K562 (cell line): ENCODE results near the gene MAP1LC3B. TPM values are rescaled to one million over a fixed set of nuclear protein-coding genes. Genes with fewer than 3 reads are reported as not detected.
A peak's percentile ranks its signal among the peaks of the same experiment; 100 is the strongest.

Source experiments
- CBFA2T2 ChIP-seq: fragments of 450-650 bp; conservative IDR thresholded peaks from 2 replicates; pipeline ENCODE4 v1.6.1; 2017; ENCODE audit warnings: mild to moderate bottlenecking
- DNMT1 ChIP-seq: fragments of 450-650 bp; IDR thresholded peaks from 2 replicates; pipeline ENCODE4 v1.6.1; 2016; ENCODE audit warnings: antibody characterized with exemption, mild to moderate bottlenecking
- EP300 ChIP-seq: IDR thresholded peaks from 2 replicates; pipeline ENCODE4 v1.6.1; 2012; ENCODE audit warnings: low read length, improper control_type of control experiment
- FOXA3 ChIP-seq, 2 experiments: fragments of 450-650 bp in 1 of 2; sonication (generic) in 1 of 2; formaldehyde crosslinking; IDR thresholded peaks in 1 of 2; conservative IDR thresholded peaks in 1 of 2; 2 replicates each; pipeline versions ENCODE4 v1.4.0 to v1.8.0; 2020 to 2022; ENCODE audit warnings: mild to moderate bottlenecking in 2 of 2, missing genetic modification reagents in 1 of 2
- FOXK2 ChIP-seq, 2 experiments: fragments of 450-650 bp; IDR thresholded peaks in 1 of 2; conservative IDR thresholded peaks in 1 of 2; 2 replicates each; pipeline ENCODE4 v1.6.1; 2016; ENCODE audit warnings: low read depth in 2 of 2, mild to moderate bottlenecking in 1 of 2
- MNT ChIP-seq, 2 experiments: fragments of 450-650 bp; conservative IDR thresholded peaks; 2 replicates each; pipeline ENCODE4 v1.6.1; 2017; ENCODE audit warnings: mild to moderate bottlenecking in 2 of 2, moderate library complexity in 2 of 2
- MTA1 ChIP-seq: fragments of 450-650 bp; IDR thresholded peaks from 2 replicates; pipeline ENCODE4 v1.6.1; 2017; ENCODE audit warnings: borderline replicate concordance
- POLR2AphosphoS5 ChIP-seq: IDR thresholded peaks from 2 replicates; pipeline ENCODE4 v1.6.1; 2011; ENCODE audit warnings: mild to moderate bottlenecking, low read depth, low read length, moderate library complexity; ENCODE audit not compliant: control insufficient read depth, insufficient read depth
- RBM17 ChIP-seq: fragments of 200-400 bp; formaldehyde crosslinking; IDR thresholded peaks from 2 replicates; pipeline ENCODE4 v1.6.1; 2017; ENCODE audit warnings: low read depth, mild to moderate bottlenecking, low read length, borderline replicate concordance
- SRSF1 ChIP-seq: fragments of 200-400 bp; formaldehyde crosslinking; IDR thresholded peaks from 2 replicates; pipeline ENCODE4 v1.6.1; 2017; ENCODE audit warnings: mild to moderate bottlenecking, low read depth, low read length, moderate library complexity
- TFAP4 ChIP-seq: sonication (generic); formaldehyde crosslinking; IDR thresholded peaks from 2 replicates; pipeline ENCODE4 v1.8.0; 2022; ENCODE audit warnings: missing genetic modification reagents, mild to moderate bottlenecking, moderate library complexity, borderline replicate concordance
- ZNF57 ChIP-seq: fragments of 450-650 bp; formaldehyde crosslinking; IDR thresholded peaks from 2 replicates; pipeline ENCODE4 v1.4.0; 2020; ENCODE audit warnings: mild to moderate bottlenecking, moderate library complexity
- ZNF79 ChIP-seq: fragments of 250-450 bp; sonication (Bioruptor Pico); IDR thresholded peaks from 2 replicates; pipeline ENCODE4 v1.4.0; 2020; ENCODE audit warnings: low read depth, mild to moderate bottlenecking, moderate library complexity
- polyA plus RNA-seq, 8 experiments: library from polyadenylated mRNA; depleted of rRNA in 4 of 8; stranded (reverse) in 5 of 8; unstranded in 3 of 8; fragments of >200 nt; fragmentation: Nextera tagmentation in 2 of 8; fragmentation: Illumina TruSeq in 1 of 8; extraction: Ambion mirVana in 2 of 8; extraction: Trizol in 1 of 8; gene quantifications; 2 replicates each; pipeline versions ENCODE4 v1.2.1 to v1.2.3, GENCODE V29; 2011 to 2014; ENCODE audit warnings: inconsistent platforms in 1 of 8, missing spikeins in 1 of 8
- total RNA-seq, 7 experiments: library from RNA; depleted of rRNA in 6 of 7; stranded (reverse); fragments of >200 nt in 6 of 7; fragmentation: Illumina TruSeq in 2 of 7; extraction: Trizol in 2 of 7; gene quantifications; 2 replicates each; pipeline versions ENCODE4 v1.2.1 to v1.2.3, GENCODE V29; 2011 to 2021; ENCODE audit warnings: low replicate concordance in 1 of 7
- TF ChIP-seq, protein P1 (sequence below): fragments of 150-350 bp; IDR thresholded peaks from 2 replicates; pipeline ENCODE4 v1.6.1; 2014; ENCODE audit warnings: low read depth, mild to moderate bottlenecking, low read length, borderline replicate concordance
- TF ChIP-seq, protein P2 (sequence below): fragments of 250-450 bp; sonication (Bioruptor Pico); IDR thresholded peaks from 2 replicates; pipeline ENCODE4 v1.9.0; 2021; ENCODE audit warnings: mild to moderate bottlenecking
- TF ChIP-seq, protein P3 (sequence below): fragments of 250-450 bp; sonication (Bioruptor Pico); IDR thresholded peaks from 2 replicates; pipeline ENCODE4 v1.8.0; 2022; ENCODE audit warnings: inconsistent platforms

Gene MAP1LC3B
- total and polyA plus RNA-seq, 9 of the 15 experiments (the other 6 are each of a cell fraction or from before 2014, with no cell fraction given), result 16.0 to 81.5 (median 36.7) TPM

DNA sequence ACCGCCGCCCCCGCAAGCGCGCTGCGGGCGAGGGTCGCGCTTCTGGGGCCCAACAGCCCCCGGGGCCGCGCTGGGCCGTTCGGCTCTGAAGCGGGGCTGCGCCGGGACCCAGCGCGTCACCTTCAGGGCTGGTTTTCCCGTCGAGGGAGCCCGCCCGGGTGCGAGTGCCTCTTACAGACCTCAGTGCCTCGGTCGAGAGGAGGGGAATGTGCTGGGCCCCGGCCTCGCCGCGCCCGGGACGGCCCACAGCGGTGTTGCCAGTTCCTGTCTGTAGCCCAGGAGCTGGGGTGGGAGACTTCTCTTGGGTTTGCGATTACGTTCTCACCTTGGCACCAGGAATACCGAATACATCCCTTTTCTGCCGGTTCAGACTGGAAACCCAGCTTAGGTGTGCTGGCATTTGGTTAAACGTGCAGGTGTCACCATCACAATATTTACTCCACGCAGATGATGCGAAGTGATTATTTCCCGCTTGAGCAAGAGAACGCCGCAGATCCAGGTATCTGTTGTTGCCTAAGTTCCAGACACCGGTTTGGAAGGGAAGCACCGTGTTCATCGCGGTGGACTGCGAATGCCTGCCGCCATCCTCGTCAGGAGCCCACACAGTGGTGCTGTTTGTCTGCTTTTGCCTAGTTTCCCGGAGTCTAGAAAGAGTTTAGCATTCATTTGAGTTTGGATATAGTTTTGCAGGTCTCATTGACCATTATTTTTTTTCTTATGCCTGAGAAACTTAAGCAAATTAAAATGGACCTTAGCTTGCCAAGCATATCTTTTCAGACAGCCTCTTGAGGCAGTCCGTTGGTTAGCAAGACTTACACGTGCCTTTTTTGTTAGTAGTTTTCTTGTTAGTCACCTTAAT, 914 bp downstream of the MAP1LC3B start (continued):
- TF ChIP-seq MNT (conservative IDR thresholded peaks at IDR 0.05) (peak in 1 of 2 experiments; percentile 58; a peak in 2 of 4 replicates), FOXA3 (CRISPR knock-in tag; conservative IDR thresholded peaks at IDR 0.05 in 1 of 2, IDR thresholded peaks at IDR 0.05 in 1 of 2) (no peak), FOXK2 (conservative IDR thresholded peaks at IDR 0.05 in 1 of 2, IDR thresholded peaks at IDR 0.05 in 1 of 2; ENCODE audit: low read depth in 2 of 2) (0 out of 4 replicates have a peak, but pooled peaks of 1 of the 2 experiments have one; percentile 28), POLR2AphosphoS5 (no peak), DNMT1 (no peak), ZNF79 (CRISPR knock-in tag) (no peak), MTA1 (no peak), CBFA2T2 (no peak), ZNF57 (CRISPR knock-in tag) (no peak), RBM17 (no peak), EP300 (no peak), TFAP4 (CRISPR knock-in tag) (peak; percentile 31; the same call in 1 of the 2 replicates), SRSF1 (no peak)
- TF ChIP-seq, protein P1, sequence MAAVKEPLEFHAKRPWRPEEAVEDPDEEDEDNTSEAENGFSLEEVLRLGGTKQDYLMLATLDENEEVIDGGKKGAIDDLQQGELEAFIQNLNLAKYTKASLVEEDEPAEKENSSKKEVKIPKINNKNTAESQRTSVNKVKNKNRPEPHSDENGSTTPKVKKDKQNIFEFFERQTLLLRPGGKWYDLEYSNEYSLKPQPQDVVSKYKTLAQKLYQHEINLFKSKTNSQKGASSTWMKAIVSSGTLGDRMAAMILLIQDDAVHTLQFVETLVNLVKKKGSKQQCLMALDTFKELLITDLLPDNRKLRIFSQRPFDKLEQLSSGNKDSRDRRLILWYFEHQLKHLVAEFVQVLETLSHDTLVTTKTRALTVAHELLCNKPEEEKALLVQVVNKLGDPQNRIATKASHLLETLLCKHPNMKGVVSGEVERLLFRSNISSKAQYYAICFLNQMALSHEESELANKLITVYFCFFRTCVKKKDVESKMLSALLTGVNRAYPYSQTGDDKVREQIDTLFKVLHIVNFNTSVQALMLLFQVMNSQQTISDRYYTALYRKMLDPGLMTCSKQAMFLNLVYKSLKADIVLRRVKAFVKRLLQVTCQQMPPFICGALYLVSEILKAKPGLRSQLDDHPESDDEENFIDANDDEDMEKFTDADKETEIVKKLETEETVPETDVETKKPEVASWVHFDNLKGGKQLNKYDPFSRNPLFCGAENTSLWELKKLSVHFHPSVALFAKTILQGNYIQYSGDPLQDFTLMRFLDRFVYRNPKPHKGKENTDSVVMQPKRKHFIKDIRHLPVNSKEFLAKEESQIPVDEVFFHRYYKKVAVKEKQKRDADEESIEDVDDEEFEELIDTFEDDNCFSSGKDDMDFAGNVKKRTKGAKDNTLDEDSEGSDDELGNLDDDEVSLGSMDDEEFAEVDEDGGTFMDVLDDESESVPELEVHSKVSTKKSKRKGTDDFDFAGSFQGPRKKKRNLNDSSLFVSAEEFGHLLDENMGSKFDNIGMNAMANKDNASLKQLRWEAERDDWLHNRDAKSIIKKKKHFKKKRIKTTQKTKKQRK, result no peak
- TF ChIP-seq, protein P2, sequence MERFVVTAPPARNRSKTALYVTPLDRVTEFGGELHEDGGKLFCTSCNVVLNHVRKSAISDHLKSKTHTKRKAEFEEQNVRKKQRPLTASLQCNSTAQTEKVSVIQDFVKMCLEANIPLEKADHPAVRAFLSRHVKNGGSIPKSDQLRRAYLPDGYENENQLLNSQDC (CRISPR knock-in tag), result no peak
- TF ChIP-seq, protein P3, sequence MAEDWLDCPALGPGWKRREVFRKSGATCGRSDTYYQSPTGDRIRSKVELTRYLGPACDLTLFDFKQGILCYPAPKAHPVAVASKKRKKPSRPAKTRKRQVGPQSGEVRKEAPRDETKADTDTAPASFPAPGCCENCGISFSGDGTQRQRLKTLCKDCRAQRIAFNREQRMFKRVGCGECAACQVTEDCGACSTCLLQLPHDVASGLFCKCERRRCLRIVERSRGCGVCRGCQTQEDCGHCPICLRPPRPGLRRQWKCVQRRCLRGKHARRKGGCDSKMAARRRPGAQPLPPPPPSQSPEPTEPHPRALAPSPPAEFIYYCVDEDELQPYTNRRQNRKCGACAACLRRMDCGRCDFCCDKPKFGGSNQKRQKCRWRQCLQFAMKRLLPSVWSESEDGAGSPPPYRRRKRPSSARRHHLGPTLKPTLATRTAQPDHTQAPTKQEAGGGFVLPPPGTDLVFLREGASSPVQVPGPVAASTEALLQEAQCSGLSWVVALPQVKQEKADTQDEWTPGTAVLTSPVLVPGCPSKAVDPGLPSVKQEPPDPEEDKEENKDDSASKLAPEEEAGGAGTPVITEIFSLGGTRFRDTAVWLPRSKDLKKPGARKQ, result no peak
